Dendritic cell treated with granulocyte-macrophage colony-stimulating factor and Interleukin-4, amounts not matched to agents 40 ng/mL and 50 ng/mL, for 4 days (primary cell): Measurements from ENCODE around the gene METTL26.

Experiments
- H3K27ac Mint-ChIP-seq: one replicate; pipeline ENCODE4 v1.8.0; 2022; ENCODE audit warnings: mild to moderate bottlenecking, mixed read lengths
- H3K27me3 Mint-ChIP-seq: one replicate; pipeline ENCODE4 v1.8.0; 2022; ENCODE audit warnings: mild to moderate bottlenecking, mixed read lengths
- H3K36me3 Mint-ChIP-seq: one replicate; pipeline ENCODE4 v1.8.0; 2022; ENCODE audit warnings: low read depth, mixed read lengths
- H3K4me1 Mint-ChIP-seq: one replicate; pipeline ENCODE4 v1.8.0; 2022; ENCODE audit warnings: low read depth, mixed read lengths
- H3K4me3 Mint-ChIP-seq: one replicate; pipeline ENCODE4 v1.8.0; 2022; ENCODE audit warnings: mild to moderate bottlenecking, moderate library complexity, mixed read lengths
- H3K9me3 Mint-ChIP-seq: one replicate; pipeline ENCODE4 v1.8.0; 2022; ENCODE audit warnings: mixed read lengths
- intact Hi-C: fragments of 100-400 bp; cut with micrococcal nuclease; formaldehyde crosslinking; loops from one replicate; pipeline ENCODE4 v1.15.0; 2022

The METTL26 gene

GRCh38 chr16:636206-637080 lies at the start of gene METTL26:
Gene METTL26, minus strand, starts transcription at chr16:636305. Its CDS starts 15 bp downstream, at chr16:636290.
- Mint-ChIP-seq H3K27ac (peak within 1 kb of the TSS; percentile 94), H3K4me1 (peaks cover 30% of the 10 kb centered on the region), H3K27me3 (peaks cover 7% of the 10 kb centered on the region), H3K4me3 (peak within 1 kb of the TSS; percentile 97), H3K36me3 (peaks cover 34% of the 10 kb centered on the region), H3K9me3 (no peaks in the 10 kb centered on the region)
- intact Hi-C loops = loop anchor here (1.0 kb wide), 2 partner anchors 24 to 47 kb away; no protein-coding TSS in a partner anchor

- no peaks in the 10 kb centered on the region for H3K27me3 Mint-ChIP-seq
- peaks cover 77% of the 10 kb centered on the region for H3K36me3 Mint-ChIP-seq
- H3K9me3 Mint-ChIP-seq = no peaks in the 10 kb centered on the region
- intact Hi-C loops = no loop called here
- peak overlapping the region; percentile 87 for H3K27ac Mint-ChIP-seq
- no peak overlapping the region for H3K4me3 Mint-ChIP-seq
- H3K4me1 Mint-ChIP-seq = peaks cover 75% of the 10 kb centered on the region
These were observed 49.0 kb upstream of the METTL26 start for GRCh38 chr16:684961-685696.

- intact Hi-C loops = no loop called here
- H3K36me3 Mint-ChIP-seq = peaks cover 71% of the 10 kb centered on the region
- peaks cover 72% of the 10 kb centered on the region for H3K4me1 Mint-ChIP-seq
These were observed 48.1 kb upstream of the METTL26 start, which contains the start of gene JMJD8 for GRCh38 chr16:684071-684794. Gene JMJD8, minus strand, starts transcription at chr16:684334. Its CDS starts 15 bp downstream, at chr16:684319.

GRCh38 chr16:683396-684070 lies 47.4 kb upstream of the METTL26 start:
- H3K36me3 Mint-ChIP-seq = peaks cover 71% of the 10 kb centered on the region
- no peaks in the 10 kb centered on the region for H3K27me3 Mint-ChIP-seq
- intact Hi-C loops = no loop called here
- peak overlapping the region; percentile 87 for H3K27ac Mint-ChIP-seq
- no peaks in the 10 kb centered on the region for H3K9me3 Mint-ChIP-seq
- H3K4me3 Mint-ChIP-seq = peak overlapping the region; percentile 79
- peaks cover 71% of the 10 kb centered on the region for H3K4me1 Mint-ChIP-seq

More at GRCh38 chr16:684071-684794, 48.1 kb upstream of the METTL26 start, which contains the start of gene JMJD8:
- Mint-ChIP-seq H3K4me3 (peak within 1 kb of the TSS; percentile 84), H3K27me3 (no peaks in the 10 kb centered on the region), H3K27ac (peak within 1 kb of the TSS; percentile 87), H3K9me3 (no peaks in the 10 kb centered on the region)

GRCh38 chr16:682493-683395 lies 46.6 kb upstream of the METTL26 start:
- Mint-ChIP-seq H3K4me1 (peaks cover 70% of the 10 kb centered on the region), H3K36me3 (peaks cover 70% of the 10 kb centered on the region), H3K9me3 (no peaks in the 10 kb centered on the region), H3K4me3 (peak overlapping the region; percentile 79), H3K27me3 (peaks cover 6% of the 10 kb centered on the region), H3K27ac (peak overlapping the region; percentile 87)
- intact Hi-C loops = no loop called here

- H3K27me3 Mint-ChIP-seq = peaks cover 13% of the 10 kb centered on the region
- peak overlapping the region; percentile 84 for H3K4me3 Mint-ChIP-seq
- H3K4me1 Mint-ChIP-seq = peaks cover 70% of the 10 kb centered on the region
- H3K36me3 Mint-ChIP-seq = peaks cover 61% of the 10 kb centered on the region
- H3K27ac Mint-ChIP-seq = peak overlapping the region; percentile 88
- no peaks in the 10 kb centered on the region for H3K9me3 Mint-ChIP-seq
- intact Hi-C loops = no loop called here
These were observed 45.8 kb upstream of the METTL26 start for GRCh38 chr16:681746-682427.

- Mint-ChIP-seq H3K4me1 (peaks cover 64% of the 10 kb centered on the region), H3K36me3 (peaks cover 54% of the 10 kb centered on the region), H3K4me3 (peak overlapping the region; percentile 84), H3K27ac (peak overlapping the region; percentile 88), H3K27me3 (peaks cover 21% of the 10 kb centered on the region), H3K9me3 (no peaks in the 10 kb centered on the region)
- intact Hi-C loops = no loop called here
These were observed 45.1 kb upstream of the METTL26 start for GRCh38 chr16:680967-681745.

GRCh38 chr16:680625-680945 lies 44.5 kb upstream of the METTL26 start:
- intact Hi-C loops = no loop called here
- peaks cover 48% of the 10 kb centered on the region for H3K36me3 Mint-ChIP-seq
- H3K4me3 Mint-ChIP-seq = peak overlapping the region; percentile 84
- H3K4me1 Mint-ChIP-seq = peaks cover 59% of the 10 kb centered on the region
- H3K9me3 Mint-ChIP-seq = no peaks in the 10 kb centered on the region
- H3K27ac Mint-ChIP-seq = peak overlapping the region; percentile 88
- H3K27me3 Mint-ChIP-seq = peaks cover 26% of the 10 kb centered on the region

- Mint-ChIP-seq H3K4me3 (peak within 1 kb of the TSS; percentile 84), H3K4me1 (peaks cover 57% of the 10 kb centered on the region), H3K27me3 (peaks cover 31% of the 10 kb centered on the region), H3K27ac (peak within 1 kb of the TSS; percentile 88), H3K9me3 (no peaks in the 10 kb centered on the region), H3K36me3 (peaks cover 43% of the 10 kb centered on the region)
- intact Hi-C loops = no loop called here
These were observed 43.9 kb upstream of the METTL26 start, which contains the start of gene STUB1 for GRCh38 chr16:679814-680624. Gene STUB1, plus strand, starts transcription at chr16:680410. Its CDS starts 116 bp downstream, at chr16:680526.

GRCh38 chr16:678858-679813 lies 43.0 kb upstream of the METTL26 start:
- intact Hi-C loops = no loop called here
- H3K9me3 Mint-ChIP-seq = no peaks in the 10 kb centered on the region
- H3K27ac Mint-ChIP-seq = peak overlapping the region; percentile 88
- peaks cover 37% of the 10 kb centered on the region for H3K27me3 Mint-ChIP-seq
- H3K4me1 Mint-ChIP-seq = peaks cover 56% of the 10 kb centered on the region
- peak overlapping the region; percentile 81 for H3K4me3 Mint-ChIP-seq
- peaks cover 43% of the 10 kb centered on the region for H3K36me3 Mint-ChIP-seq
